IPS DF 19.7 (cell line): ENCODE results near the gene CLEC11A.
"Not testable (repeated sequence)": the region's sequence is repeated elsewhere in the genome, so short reads cannot be mapped to it uniquely, and the experiment has no call there.

ENCODE experiments used
- DNase-seq: peaks from one replicate; pipeline ENCODE4 v3.0.0-alpha.2; 2013; ENCODE audit warnings: low read depth, low spot score

Gene CLEC11A

GRCh38 chr19:50756244-50756643 lies 33.1 kb downstream of the CLEC11A start:
- not testable (repeated sequence) for DNase-seq

- DNase-seq = not testable (repeated sequence)
Measured at GRCh38 chr19:50757624-50758023, 34.5 kb downstream of the CLEC11A start.

- not testable (repeated sequence) for DNase-seq
Measured at GRCh38 chr19:50759076-50759475, 35.9 kb downstream of the CLEC11A start.

- no peak for DNase-seq
Measured at GRCh38 chr19:50759886-50760285, 36.7 kb downstream of the CLEC11A start.

- not testable (repeated sequence) for DNase-seq
Measured at GRCh38 chr19:50761501-50761900, 38.3 kb downstream of the CLEC11A start.

GRCh38 chr19:50763521-50763920 lies 40.4 kb downstream of the CLEC11A start:
- DNase-seq = not testable (repeated sequence)

GRCh38 chr19:50764409-50764808 lies 41.2 kb downstream of the CLEC11A start:
- DNase-seq = no peak

- DNase-seq = not testable (repeated sequence)
Measured at GRCh38 chr19:50766746-50767145, 43.6 kb downstream of the CLEC11A start.

- not testable (repeated sequence) for DNase-seq
Measured at GRCh38 chr19:50767263-50767662, 44.1 kb downstream of the CLEC11A start.

- no peak for DNase-seq
Measured at GRCh38 chr19:50768277-50768676, 45.1 kb downstream of the CLEC11A start.

GRCh38 chr19:50770164-50770563 lies 47.0 kb downstream of the CLEC11A start, which contains the start of gene GPR32:
Gene GPR32 (plus strand): TSS chr19:50770464. CDS start chr19:50770601, 137 bp downstream.
- DNase-seq = not testable (repeated sequence)

- DNase-seq = no peak
Measured at GRCh38 chr19:50770888-50771287, 47.7 kb downstream of the CLEC11A start.

GRCh38 chr19:50772476-50772875 lies 49.3 kb downstream of the CLEC11A start:
- DNase-seq = no peak

GRCh38 chr19:50772912-50773311 lies 49.7 kb downstream of the CLEC11A start:
- DNase-seq = not testable (repeated sequence)

GRCh38 chr19:50773454-50773853 lies 50.3 kb downstream of the CLEC11A start:
- DNase-seq = not testable (repeated sequence)
